Karpas-422 (cell line): ENCODE measurements around the gene LRRC34. TPM values are rescaled to one million over a fixed set of nuclear protein-coding genes. Genes with fewer than 3 reads are reported as not detected.

ENCODE experiments used
- DNase-seq: peaks from one replicate; pipeline ENCODE4 v3.0.0-alpha.2; 2015
- H2AFZ ChIP-seq: fragments of 200-600 bp; sonication (generic); 2 replicates; pipeline ENCODE4 v1.6.1; 2014; ENCODE audit warnings: antibody characterized with exemption, low read length, mixed read lengths
- H3K27ac ChIP-seq: fragments of 200-600 bp; sonication (generic); 2 replicates; pipeline ENCODE4 v1.5.1; 2014; ENCODE audit warnings: mild to moderate bottlenecking, low read length, moderate library complexity
- H3K27me3 ChIP-seq: fragments of 200-600 bp; sonication (generic); 2 replicates; pipeline ENCODE4 v1.6.1; 2014; ENCODE audit warnings: low read length, mixed read lengths
- H3K36me3 ChIP-seq: fragments of 200-600 bp; sonication (generic); 2 replicates; pipeline ENCODE4 v1.6.1; 2014; ENCODE audit warnings: low read length, mixed read lengths; ENCODE audit not compliant: insufficient read depth
- H3K4me1 ChIP-seq: fragments of 200-600 bp; sonication (generic); 2 replicates; pipeline ENCODE4 v1.6.1; 2014; ENCODE audit warnings: mild to moderate bottlenecking, low read length, mixed read lengths
- H3K4me2 ChIP-seq: fragments of 200-600 bp; sonication (generic); 2 replicates; pipeline ENCODE4 v1.6.1; 2014; ENCODE audit warnings: low read length, low read depth, mild to moderate bottlenecking; ENCODE audit not compliant: poor library complexity, severe bottlenecking
- H3K4me3 ChIP-seq: fragments of 200-600 bp; sonication (generic); 2 replicates; pipeline ENCODE4 v1.5.1; 2014; ENCODE audit warnings: mild to moderate bottlenecking, antibody characterized with exemption, low read length, mixed read lengths
- H3K79me2 ChIP-seq: fragments of 200-600 bp; sonication (generic); 2 replicates; pipeline ENCODE4 v1.6.1; 2014; ENCODE audit warnings: mild to moderate bottlenecking, low read length, mixed read lengths
- H3K9ac ChIP-seq: fragments of 200-600 bp; sonication (generic); 2 replicates; pipeline ENCODE4 v1.6.0; 2014; ENCODE audit warnings: low read length
- H3K9me2 ChIP-seq: fragments of 200-600 bp; sonication (generic), shearing (Covaris generic); replicated peaks from 2 replicates; pipeline ENCODE4 v1.6.0; 2014; ENCODE audit warnings: mild to moderate bottlenecking, low read length, moderate library complexity; ENCODE audit not compliant: insufficient read depth
- H3K9me3 ChIP-seq: fragments of 300-700, 200-600 bp; sonication (generic); 2 replicates; pipeline ENCODE4 v1.6.1; 2014; ENCODE audit warnings: low read length, mixed read lengths
- H4K20me1 ChIP-seq: fragments of 200-600 bp; sonication (generic); 2 replicates; pipeline ENCODE4 v1.6.1; 2014; ENCODE audit warnings: mild to moderate bottlenecking, antibody characterized with exemption, low read length, low read depth; ENCODE audit not compliant: insufficient read depth
- total RNA-seq: library from RNA; depleted of rRNA; stranded (reverse); fragments of >200 nt; shearing (Covaris generic); gene quantifications from 2 replicates; pipeline ENCODE4 v1.2.3, GENCODE V29; 2014; ENCODE audit warnings: low replicate concordance

Gene LRRC34
- total RNA-seq, 1 experiment from 2014 or later = 10.0 TPM

- H3K27ac ChIP-seq = peak overlapping the region; percentile 73
- DNase-seq = peak; percentile 80
- no peaks in the 10 kb centered on the region for H3K27me3 ChIP-seq
- H3K9ac ChIP-seq = peak overlapping the region; percentile 89
- peak overlapping the region; percentile 81 for H3K4me3 ChIP-seq
- H3K9me2 ChIP-seq = no peaks in the 10 kb centered on the region
- H3K36me3 ChIP-seq = 0 out of 2 replicates have a peak, but pooled peaks cover 3% of the 10 kb centered on the region
- peaks cover 43% of the 10 kb centered on the region for H3K4me1 ChIP-seq
- H3K4me2 ChIP-seq = peak overlapping the region; percentile 84
- no peaks in the 10 kb centered on the region for H4K20me1 ChIP-seq
- peaks cover 6% of the 10 kb centered on the region for H3K9me3 ChIP-seq
- H3K79me2 ChIP-seq = peaks cover 9% of the 10 kb centered on the region; the same call in 1 of the 2 replicates
- H2AFZ ChIP-seq = peak overlapping the region; percentile 96
Measured at GRCh38 chr3:169811631-169812331, 923 bp downstream of the LRRC34 start.

GRCh38 chr3:169809230-169809795, 3.4 kb downstream of the LRRC34 start:
- Histone ChIP-seq H3K9ac (no peak overlapping the region), H3K9me3 (no peaks in the 10 kb centered on the region), H3K4me1 (peaks cover 41% of the 10 kb centered on the region), H3K4me2 (no peak overlapping the region), H3K36me3 (0 out of 2 replicates have a peak, but pooled peaks cover 3% of the 10 kb centered on the region), H3K27me3 (no peaks in the 10 kb centered on the region), H3K27ac (no peak overlapping the region), H2AFZ (no peak overlapping the region), H3K9me2 (no peaks in the 10 kb centered on the region), H4K20me1 (no peaks in the 10 kb centered on the region), H3K4me3 (no peak overlapping the region), H3K79me2 (peaks cover 9% of the 10 kb centered on the region; the same call in 1 of the 2 replicates)
- peak; percentile 52 for DNase-seq

- H3K27me3 ChIP-seq = no peaks in the 10 kb centered on the region
- H2AFZ ChIP-seq = no peak overlapping the region
- DNase-seq = no peak
Measured at GRCh38 chr3:169804681-169805080, 8.0 kb downstream of the LRRC34 start.

GRCh38 chr3:169792359-169792758, 20.3 kb downstream of the LRRC34 start:
- Histone ChIP-seq H3K9me2 (no peaks in the 10 kb centered on the region), H3K36me3 (peaks cover 27% of the 10 kb centered on the region), H3K9me3 (no peaks in the 10 kb centered on the region), H3K27me3 (no peaks in the 10 kb centered on the region), H3K9ac (no peak overlapping the region), H3K79me2 (peaks cover 4% of the 10 kb centered on the region; the same call in 1 of the 2 replicates), H3K4me1 (no peaks in the 10 kb centered on the region), H3K4me2 (no peak overlapping the region), H4K20me1 (no peaks in the 10 kb centered on the region), H3K27ac (no peak overlapping the region), H2AFZ (no peak overlapping the region), H3K4me3 (no peak overlapping the region)
- DNase-seq = no peak

More at GRCh38 chr3:169804681-169805080, 8.0 kb downstream of the LRRC34 start:
- H3K4me3 ChIP-seq = no peak overlapping the region
- H3K36me3 ChIP-seq = 0 out of 2 replicates have a peak, but pooled peaks cover 3% of the 10 kb centered on the region
- no peaks in the 10 kb centered on the region for H3K9me3 ChIP-seq
- no peaks in the 10 kb centered on the region for H3K79me2 ChIP-seq
- no peak overlapping the region for H3K27ac ChIP-seq
- H3K4me2 ChIP-seq = no peak overlapping the region
- peaks cover 9% of the 10 kb centered on the region for H3K4me1 ChIP-seq
- no peak overlapping the region for H3K9ac ChIP-seq
- H3K9me2 ChIP-seq = no peaks in the 10 kb centered on the region
- H4K20me1 ChIP-seq = no peaks in the 10 kb centered on the region

- Histone ChIP-seq H2AFZ (no peak overlapping the region), H4K20me1 (no peaks in the 10 kb centered on the region), H3K9me2 (no peaks in the 10 kb centered on the region), H3K4me2 (no peak overlapping the region), H3K27ac (no peak overlapping the region), H3K27me3 (no peaks in the 10 kb centered on the region), H3K36me3 (peaks cover 41% of the 10 kb centered on the region), H3K4me3 (no peak overlapping the region), H3K9ac (no peak overlapping the region), H3K79me2 (peaks cover 4% of the 10 kb centered on the region), H3K4me1 (no peaks in the 10 kb centered on the region), H3K9me3 (no peaks in the 10 kb centered on the region)
- DNase-seq = no peak
Measured at GRCh38 chr3:169790687-169791429, 21.8 kb downstream of the LRRC34 start.

GRCh38 chr3:169790219-169790618, 22.5 kb downstream of the LRRC34 start:
- Histone ChIP-seq H3K4me3 (no peak overlapping the region), H4K20me1 (no peaks in the 10 kb centered on the region), H3K36me3 (peaks cover 47% of the 10 kb centered on the region), H3K27me3 (no peaks in the 10 kb centered on the region), H3K27ac (no peak overlapping the region), H3K9me2 (no peaks in the 10 kb centered on the region), H3K4me1 (no peaks in the 10 kb centered on the region), H3K9me3 (no peaks in the 10 kb centered on the region), H2AFZ (no peak overlapping the region), H3K79me2 (peaks cover 4% of the 10 kb centered on the region), H3K9ac (no peak overlapping the region), H3K4me2 (no peak overlapping the region)
- DNase-seq = no peak

GRCh38 chr3:169787791-169788190, 24.9 kb downstream of the LRRC34 start:
- peaks cover 68% of the 10 kb centered on the region for H3K36me3 ChIP-seq
- H3K9me2 ChIP-seq = no peaks in the 10 kb centered on the region
- no peak overlapping the region for H3K9ac ChIP-seq
- H2AFZ ChIP-seq = no peak overlapping the region
- no peak overlapping the region for H3K4me2 ChIP-seq
- no peak overlapping the region for H3K27ac ChIP-seq
- no peaks in the 10 kb centered on the region for H3K4me1 ChIP-seq
- no peaks in the 10 kb centered on the region for H4K20me1 ChIP-seq
- H3K27me3 ChIP-seq = no peaks in the 10 kb centered on the region
- peaks cover 4% of the 10 kb centered on the region for H3K79me2 ChIP-seq
- H3K9me3 ChIP-seq = no peaks in the 10 kb centered on the region
- no peak for DNase-seq
- no peak overlapping the region for H3K4me3 ChIP-seq

GRCh38 chr3:169787120-169787519, 25.6 kb downstream of the LRRC34 start:
- Histone ChIP-seq H3K9ac (no peak overlapping the region), H3K9me3 (no peaks in the 10 kb centered on the region), H2AFZ (no peak overlapping the region), H3K9me2 (no peaks in the 10 kb centered on the region), H4K20me1 (no peaks in the 10 kb centered on the region), H3K27ac (no peak overlapping the region), H3K4me2 (no peak overlapping the region), H3K79me2 (peaks cover 4% of the 10 kb centered on the region), H3K4me1 (no peaks in the 10 kb centered on the region), H3K36me3 (peaks cover 68% of the 10 kb centered on the region), H3K4me3 (no peak overlapping the region), H3K27me3 (no peaks in the 10 kb centered on the region)
- no peak for DNase-seq
